ENCODE results near the gene PEF1.

- no peak for TF ChIP-seq EP300 (IDR thresholded peaks at IDR 0.05)
- no peak for TF ChIP-seq CTCF (IDR thresholded peaks at IDR 0.05)
Measured at GRCh38 chr1:31671561-31672201, 27.0 kb upstream of the PEF1 start.

Measured in gastroesophageal sphincter (tissue), 3 donors.